Stomach (tissue), 4 donors: ENCODE measurements around the gene TAS1R2.

ENCODE experiments used
- POLR2AphosphoS5 ChIP-seq, 3 donors: sonication (generic); formaldehyde crosslinking; IDR thresholded peaks; one replicate each; pipeline ENCODE4 v1.6.1; 2016; ENCODE audit warnings: antibody characterized with exemption in 3 of 3
- TF ChIP-seq, protein P1 (sequence below), 7 experiments: fragments of 450-650 bp in 4 of 7; fragments of 200-600 bp in 3 of 7; sonication (generic) in 3 of 7; IDR thresholded peaks; one replicate each; pipeline ENCODE4 v1.5.1; 2016 to 2019; ENCODE audit warnings: antibody characterized with exemption in 7 of 7, control low read depth in 2 of 7, mild to moderate bottlenecking in 1 of 7

DNA sequence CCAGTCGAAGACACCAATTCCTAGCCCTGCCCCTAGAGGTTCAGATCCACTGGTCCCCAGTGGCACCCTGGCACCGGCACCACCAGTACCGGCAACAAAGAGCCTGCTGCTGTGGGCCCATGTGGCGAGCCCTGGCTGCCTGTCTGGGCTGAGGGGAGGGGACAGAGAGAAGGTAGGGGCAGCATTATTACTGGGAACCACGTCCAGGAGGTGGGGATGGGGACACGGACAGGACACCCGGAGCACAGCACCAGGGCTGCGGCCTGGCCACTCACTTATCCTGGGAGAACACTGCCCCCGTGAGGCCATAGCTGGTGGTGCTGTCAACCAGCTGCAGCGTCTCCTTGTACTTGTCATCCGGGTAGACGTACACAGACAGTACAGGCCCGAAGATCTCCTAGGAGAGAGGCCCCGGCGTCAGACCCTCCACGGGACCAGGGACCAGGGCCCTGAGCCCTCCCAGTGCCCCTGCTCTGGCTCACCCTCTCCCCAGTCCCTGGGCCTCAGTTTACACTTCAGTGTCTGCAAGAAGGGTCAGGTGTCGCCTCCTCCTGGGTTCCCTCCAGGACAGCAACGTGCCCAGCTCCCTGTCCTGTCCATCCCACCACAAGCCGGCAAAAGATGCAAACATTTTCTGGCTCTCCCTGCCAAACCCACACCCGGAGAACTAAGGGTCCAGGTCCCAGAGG is 15.8 kb upstream of the TAS1R2 start:
- TF ChIP-seq, protein P1, sequence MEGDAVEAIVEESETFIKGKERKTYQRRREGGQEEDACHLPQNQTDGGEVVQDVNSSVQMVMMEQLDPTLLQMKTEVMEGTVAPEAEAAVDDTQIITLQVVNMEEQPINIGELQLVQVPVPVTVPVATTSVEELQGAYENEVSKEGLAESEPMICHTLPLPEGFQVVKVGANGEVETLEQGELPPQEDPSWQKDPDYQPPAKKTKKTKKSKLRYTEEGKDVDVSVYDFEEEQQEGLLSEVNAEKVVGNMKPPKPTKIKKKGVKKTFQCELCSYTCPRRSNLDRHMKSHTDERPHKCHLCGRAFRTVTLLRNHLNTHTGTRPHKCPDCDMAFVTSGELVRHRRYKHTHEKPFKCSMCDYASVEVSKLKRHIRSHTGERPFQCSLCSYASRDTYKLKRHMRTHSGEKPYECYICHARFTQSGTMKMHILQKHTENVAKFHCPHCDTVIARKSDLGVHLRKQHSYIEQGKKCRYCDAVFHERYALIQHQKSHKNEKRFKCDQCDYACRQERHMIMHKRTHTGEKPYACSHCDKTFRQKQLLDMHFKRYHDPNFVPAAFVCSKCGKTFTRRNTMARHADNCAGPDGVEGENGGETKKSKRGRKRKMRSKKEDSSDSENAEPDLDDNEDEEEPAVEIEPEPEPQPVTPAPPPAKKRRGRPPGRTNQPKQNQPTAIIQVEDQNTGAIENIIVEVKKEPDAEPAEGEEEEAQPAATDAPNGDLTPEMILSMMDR (IDR thresholded peaks at IDR 0.05): peak in 5 of 7 experiments; percentile 54 to 77 (median 74)
- no peak for TF ChIP-seq POLR2AphosphoS5 (IDR thresholded peaks at IDR 0.05)
